Measurements from ENCODE around the gene ANKRD66.

DNA sequence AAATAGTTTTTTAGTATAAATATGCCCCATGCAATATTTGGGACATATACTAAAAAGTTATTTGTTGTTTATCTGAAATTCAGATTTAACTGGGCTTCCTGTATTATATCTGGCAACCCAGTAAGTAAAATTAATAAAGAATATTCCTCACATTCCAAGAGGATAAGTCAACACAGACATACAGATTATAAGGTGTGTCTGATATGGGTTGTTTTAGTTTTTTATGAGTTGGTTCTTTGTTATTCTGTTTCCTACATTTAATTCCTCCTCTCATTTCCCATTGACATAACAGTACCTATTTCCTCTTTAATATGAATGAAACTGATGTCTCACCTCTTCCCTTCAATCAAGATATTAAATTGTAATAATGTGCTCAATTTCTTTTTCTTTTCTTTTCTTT is 9.8 kb upstream of the ANKRD66 start:
- TF ChIP-seq, protein P1, sequence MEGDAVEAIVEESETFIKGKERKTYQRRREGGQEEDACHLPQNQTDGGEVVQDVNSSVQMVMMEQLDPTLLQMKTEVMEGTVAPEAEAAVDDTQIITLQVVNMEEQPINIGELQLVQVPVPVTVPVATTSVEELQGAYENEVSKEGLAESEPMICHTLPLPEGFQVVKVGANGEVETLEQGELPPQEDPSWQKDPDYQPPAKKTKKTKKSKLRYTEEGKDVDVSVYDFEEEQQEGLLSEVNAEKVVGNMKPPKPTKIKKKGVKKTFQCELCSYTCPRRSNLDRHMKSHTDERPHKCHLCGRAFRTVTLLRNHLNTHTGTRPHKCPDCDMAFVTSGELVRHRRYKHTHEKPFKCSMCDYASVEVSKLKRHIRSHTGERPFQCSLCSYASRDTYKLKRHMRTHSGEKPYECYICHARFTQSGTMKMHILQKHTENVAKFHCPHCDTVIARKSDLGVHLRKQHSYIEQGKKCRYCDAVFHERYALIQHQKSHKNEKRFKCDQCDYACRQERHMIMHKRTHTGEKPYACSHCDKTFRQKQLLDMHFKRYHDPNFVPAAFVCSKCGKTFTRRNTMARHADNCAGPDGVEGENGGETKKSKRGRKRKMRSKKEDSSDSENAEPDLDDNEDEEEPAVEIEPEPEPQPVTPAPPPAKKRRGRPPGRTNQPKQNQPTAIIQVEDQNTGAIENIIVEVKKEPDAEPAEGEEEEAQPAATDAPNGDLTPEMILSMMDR (IDR thresholded peaks at IDR 0.05): no peak
- TF ChIP-seq POLR2A (IDR thresholded peaks at IDR 0.05): no peak

Data from uterus (tissue), 2 donors.